Colonic mucosa (tissue), 4 donors: Measurements from ENCODE around the gene BCAS3. TPM values are rescaled to one million over a fixed set of nuclear protein-coding genes. Genes with fewer than 3 reads are reported as not detected.

Experiments used
- DNase-seq: peaks from one replicate; pipeline ENCODE4 v3.0.0-alpha.2; 2020
- H3K27ac ChIP-seq: fragments of 200-600 bp; one replicate; pipeline ENCODE4 v1.8.0; 2021
- H3K27me3 ChIP-seq: fragments of 200-600 bp; one replicate; pipeline ENCODE4 v1.8.0; 2021
- H3K36me3 ChIP-seq: fragments of 200-600 bp; one replicate; pipeline ENCODE4 v1.8.0; 2021
- H3K4me1 ChIP-seq: fragments of 200-600 bp; one replicate; pipeline ENCODE4 v1.8.0; 2021; ENCODE audit warnings: mild to moderate bottlenecking
- H3K4me3 ChIP-seq: fragments of 200-600 bp; one replicate; pipeline ENCODE4 v1.8.0; 2021
- H3K9ac ChIP-seq, 2 donors: one replicate each; pipeline ENCODE4 v1.7.0; 2013; ENCODE audit warnings: control low read depth in 2 of 2, low read depth in 2 of 2, low read length in 2 of 2
- H3K9me3 ChIP-seq: fragments of 200-600 bp; one replicate; pipeline ENCODE4 v1.8.0; 2021
- CTCF ChIP-seq: fragments of 200-600 bp; IDR thresholded peaks from one replicate; pipeline ENCODE4 v1.8.0; 2022; ENCODE audit warnings: antibody characterized with exemption, mild to moderate bottlenecking
- intact Hi-C: fragments of 100-400 bp; cut with DNase I; formaldehyde crosslinking; loops from one replicate; pipeline ENCODE4 v1.14.1; 2022
- total RNA-seq, 2 donors: library from RNA; stranded (reverse); fragmentation: NEBNext Ultra II Directional in 1 of 2; extraction: Animal tissue kit (Norgen Biotek cat#: 25700) in 1 of 2; gene quantifications; one replicate each; pipeline ENCODE4 v1.2.1, GENCODE V29; 2021
- donor health status: healthy.
- donor health status: DM: no; HTN: no; CAD: no.
- donor health status: DM: no; HTN: no; CAD: no.

The BCAS3 gene
- total RNA-seq, 2 donors from 2014 or later, result 11.0 to 17.8 TPM

- H3K9me3 ChIP-seq, result no peaks in the 10 kb centered on the region
- no peaks in the 10 kb centered on the region for H3K4me1 ChIP-seq
- no peak overlapping the region for H3K9ac ChIP-seq
- no peak overlapping the region for H3K4me3 ChIP-seq
- no peak for DNase-seq
- intact Hi-C loops, result no loop called here
- no peak overlapping the region for H3K27ac ChIP-seq
- H3K27me3 ChIP-seq, result no peaks in the 10 kb centered on the region
- H3K36me3 ChIP-seq, result no peaks in the 10 kb centered on the region
- no peak for TF ChIP-seq CTCF
These were observed 709.4 kb downstream of the BCAS3 start for GRCh38 chr17:61387011-61387410.

GRCh38 chr17:61387511-61388305, 710.1 kb downstream of the BCAS3 start:
- no peak overlapping the region for H3K4me3 ChIP-seq
- no peaks in the 10 kb centered on the region for H3K9me3 ChIP-seq
- no peak overlapping the region for H3K27ac ChIP-seq
- intact Hi-C loops, result no loop called here
- no peak for DNase-seq
- H3K4me1 ChIP-seq, result no peaks in the 10 kb centered on the region
- no peak overlapping the region for H3K9ac ChIP-seq
- H3K27me3 ChIP-seq, result no peaks in the 10 kb centered on the region
- H3K36me3 ChIP-seq, result no peaks in the 10 kb centered on the region
- no peak for TF ChIP-seq CTCF

GRCh38 chr17:61388561-61389356, 711.1 kb downstream of the BCAS3 start:
- Histone ChIP-seq H3K4me3 (no peak overlapping the region), H3K27me3 (no peaks in the 10 kb centered on the region), H3K9me3 (no peaks in the 10 kb centered on the region), H3K9ac (no peak overlapping the region), H3K27ac (no peak overlapping the region), H3K4me1 (no peaks in the 10 kb centered on the region), H3K36me3 (no peaks in the 10 kb centered on the region)
- intact Hi-C loops, result no loop called here
- no peak for TF ChIP-seq CTCF
- no peak for DNase-seq

- no peak overlapping the region for H3K27ac ChIP-seq
- no peak overlapping the region for H3K4me3 ChIP-seq
These were observed 712.2 kb downstream of the BCAS3 start for GRCh38 chr17:61389670-61390478.

More at GRCh38 chr17:61389670-61390478, 712.2 kb downstream of the BCAS3 start:
- DNase-seq, result no peak
- TF ChIP-seq CTCF, result peak; percentile 83
- Histone ChIP-seq H3K4me1 (no peaks in the 10 kb centered on the region), H3K9ac (peak overlapping the region in 1 of 2 donors; percentile 47), H3K9me3 (no peaks in the 10 kb centered on the region), H3K27me3 (no peaks in the 10 kb centered on the region), H3K36me3 (no peaks in the 10 kb centered on the region)
- intact Hi-C loops, result loop anchor here (2.0 to 5.0 kb wide), 2 partner anchors 388 to 669 kb away; no protein-coding TSS in a partner anchor
